B cell (primary cell): ENCODE data around the gene AKR1B1. TPM values are rescaled to one million over a fixed set of nuclear protein-coding genes. Genes with fewer than 3 reads are reported as not detected.

Experiments
- ATAC-seq: fragments of 200-7000 bp; cut with Tn5 transposase; one replicate; pipeline ENCODE4 v1.10.0; 2021; ENCODE audit warnings: low read depth, mild to moderate bottlenecking, moderate number of reproducible peaks, moderate library complexity
- CTCF ChIA-PET: fragments of 350-600 bp; sonication (Branson Sonifier 250); formaldehyde crosslinking; loops from one replicate; lab custom pipeline; 2021; ENCODE audit warnings: antibody characterized with exemption, inconsistent platforms; lab: Charles Lee
- POLR2A ChIA-PET: fragments of 350-600 bp; sonication (Branson Sonifier 250); formaldehyde crosslinking; loops from one replicate; lab custom pipeline; 2021; ENCODE audit warnings: antibody characterized with exemption; lab: Charles Lee
- DNase-seq: peaks from one replicate; pipeline ENCODE4 v3.0.0; 2013
- H2AFZ ChIP-seq: 2 replicates; pipeline ENCODE4 v1.6.1; 2012; ENCODE audit warnings: mild to moderate bottlenecking, low read depth, low read length; ENCODE audit not compliant: insufficient read depth, poor library complexity, severe bottlenecking
- H3K27ac ChIP-seq, 2 donors: 1 replicate in 1 of 2; 2 replicates in 1 of 2; pipeline ENCODE4 v1.5.1; 2012 to 2013; ENCODE audit warnings: low read length in 2 of 2, mild to moderate bottlenecking in 2 of 2, moderate library complexity in 1 of 2
- H3K27me3 ChIP-seq, 4 experiments: fragments of 200-600 bp in 1 of 4; sonication (generic) in 1 of 4; replicated peaks in 1 of 4; 1 replicate in 2 of 4; 2 replicates in 2 of 4; pipeline versions ENCODE4 v1.6.1 to v1.7.0; 2013 to 2016; ENCODE audit warnings: low read length in 3 of 4, mild to moderate bottlenecking in 2 of 4, mixed read lengths in 1 of 4, moderate library complexity in 1 of 4; ENCODE audit not compliant: insufficient read depth in 4 of 4, control insufficient read depth in 3 of 4; ENCODE audit errors: control extremely low read depth in 1 of 4
- H3K36me3 ChIP-seq, 2 experiments: replicated peaks in 1 of 2; 1 replicate in 1 of 2; 2 replicates in 1 of 2; pipeline versions ENCODE4 v1.6.1 to v1.7.1; 2013; ENCODE audit warnings: low read length in 1 of 2; ENCODE audit not compliant: insufficient read depth in 2 of 2, control insufficient read depth in 1 of 2; ENCODE audit errors: control extremely low read depth in 1 of 2, extremely low read depth in 1 of 2
- H3K4me1 ChIP-seq, 2 donors: fragments of 200-600 bp in 1 of 2; sonication (generic) in 1 of 2; 1 replicate in 1 of 2; 2 replicates in 1 of 2; pipeline versions ENCODE4 v1.5.1 to v1.6.1; 2013 to 2017; ENCODE audit warnings: low read length in 2 of 2; ENCODE audit not compliant: control insufficient read depth in 2 of 2, insufficient read depth in 2 of 2
- H3K4me2 ChIP-seq: replicated peaks from 2 replicates; pipeline ENCODE3; 2012; ENCODE audit warnings: mild to moderate bottlenecking, low read depth, low read length; ENCODE audit not compliant: poor library complexity, severe bottlenecking
- H3K4me3 ChIP-seq, 5 experiments: fragments of 200-600 bp in 1 of 5; sonication (generic) in 1 of 5; 1 replicate in 3 of 5; 2 replicates in 2 of 5; pipeline versions ENCODE4 v1.5.1 to v1.7.0; 2011 to 2016; ENCODE audit warnings: low read length in 4 of 5, mild to moderate bottlenecking in 4 of 5, low read depth in 2 of 5, control low read depth in 1 of 5, moderate library complexity in 1 of 5; ENCODE audit not compliant: insufficient read depth in 1 of 5; ENCODE audit errors: control extremely low read depth in 1 of 5, extremely low read depth in 1 of 5
- H3K79me2 ChIP-seq: fragments of 200-600 bp; sonication (generic); one replicate; pipeline ENCODE4 v1.6.0; 2016; ENCODE audit warnings: low read length; ENCODE audit not compliant: control insufficient read depth, insufficient read depth
- H3K9ac ChIP-seq: fragments of 200-600 bp; sonication (generic); 2 replicates; pipeline ENCODE4 v1.6.1; 2017; ENCODE audit warnings: mild to moderate bottlenecking, low read length, moderate library complexity
- H3K9me3 ChIP-seq, 3 donors: one replicate each; pipeline versions ENCODE4 v1.6.1 to v1.7.1; 2013; ENCODE audit warnings: low read length in 2 of 3; ENCODE audit not compliant: control insufficient read depth in 2 of 3, insufficient read depth in 1 of 3; ENCODE audit errors: control extremely low read depth in 1 of 3
- H4K20me1 ChIP-seq: 2 replicates; pipeline ENCODE4 v1.6.0; 2012; ENCODE audit warnings: mild to moderate bottlenecking, low read length; ENCODE audit not compliant: insufficient read depth, control insufficient read depth, poor library complexity, severe bottlenecking
- H3K27ac Mint-ChIP-seq: one replicate; pipeline ENCODE4 v1.8.0; 2021; ENCODE audit warnings: mixed read lengths
- H3K27me3 Mint-ChIP-seq: one replicate; pipeline ENCODE4 v1.8.0; 2021; ENCODE audit warnings: mixed read lengths
- H3K4me1 Mint-ChIP-seq: one replicate; pipeline ENCODE4 v1.8.0; 2021; ENCODE audit warnings: mixed read lengths
- H3K4me3 Mint-ChIP-seq: one replicate; pipeline ENCODE4 v1.8.0; 2021; ENCODE audit warnings: mixed read lengths
- H3K9me3 Mint-ChIP-seq: one replicate; pipeline ENCODE4 v1.8.0; 2022; ENCODE audit warnings: mixed read lengths; ENCODE audit not compliant: insufficient read depth
- EZH2 ChIP-seq: IDR thresholded peaks from 2 replicates; pipeline ENCODE4 v1.6.1; 2012; ENCODE audit warnings: borderline replicate concordance, low read depth, mild to moderate bottlenecking, moderate library complexity, low read length; ENCODE audit not compliant: insufficient read depth, poor library complexity, severe bottlenecking
- WGBS: methylation state at CpG from one replicate; pipeline ENCODE4 v1.1.5; 2013; ENCODE audit warnings: missing lambda C conversion rate; ENCODE audit not compliant: insufficient coverage; 5-methylcytosine and 5-hydroxymethylcytosine counted together
- intact Hi-C: fragments of 100-400 bp; cut with micrococcal nuclease; formaldehyde crosslinking; loops from one replicate; pipeline ENCODE4 v1.10.0; 2022
- polyA plus RNA-seq: library from polyadenylated mRNA; depleted of rRNA; stranded (reverse); fragments of >200 nt; gene quantifications from 2 replicates; pipeline ENCODE4 v1.2.3, GENCODE V29; 2012
- total RNA-seq, 2 donors: library from RNA; stranded (reverse); fragments of 120-200 nt in 1 of 2; gene quantifications; 1 replicate in 1 of 2; 2 replicates in 1 of 2; pipeline versions ENCODE4 v1.2.3 to v1.2.4, GENCODE V29; 2013 to 2022
- TF ChIP-seq, protein P1 (sequence below): fragments of 200-600 bp; IDR thresholded peaks from one replicate; pipeline ENCODE4 v1.8.0; 2022; ENCODE audit warnings: antibody characterized with exemption, mild to moderate bottlenecking

The AKR1B1 gene
- total and polyA plus RNA-seq, 2 donors (not counting 1 experiment from before 2014, with no cell fraction given), result 82.9 to 89.6 TPM

DNA sequence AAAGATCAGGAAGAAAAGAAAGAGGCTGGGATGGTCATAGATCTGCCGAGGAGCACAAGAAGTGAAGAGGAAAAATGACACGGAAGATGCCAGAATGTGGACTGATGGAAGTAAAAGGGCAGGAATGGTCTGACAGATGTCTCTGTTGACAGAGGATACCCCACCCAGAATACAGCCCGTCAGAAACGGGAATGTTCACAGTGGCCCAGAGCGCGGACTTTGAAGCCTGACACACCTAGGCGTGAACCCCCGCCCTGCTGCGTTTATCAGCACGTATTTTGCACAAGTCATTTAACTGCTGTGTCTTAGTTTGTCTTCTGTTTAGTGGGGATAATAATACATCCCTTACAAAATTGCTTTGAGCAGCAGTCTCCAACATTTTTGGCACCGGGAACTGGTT is 27.1 kb downstream of the AKR1B1 start:
- H3K27me3 Mint-ChIP-seq, result peaks cover 4% of the 10 kb centered on the region
- ChIA-PET POLR2A (no interaction called here), CTCF (interaction anchor here (0.6 to 9.3 kb wide), 24 partner anchors 9 to 554 kb away, joined by 3 to 160 read pairs (median 8); partner anchors contain the start of genes AGBL3, AKR1B1, AKR1B15 and SLC35B4)
- intact Hi-C loops, result loop anchor here (1.0 to 2.0 kb wide), 6 partner anchors 27 to 523 kb away; partner anchors contain the start of genes AKR1B1 and BPGM
- H3K4me3 Mint-ChIP-seq, result peak overlapping the region; percentile 86
- WGBS, result 56% methylated on average over 6 of the region's 11 CpGs
- no peak overlapping the region for H3K27ac ChIP-seq
- H3K36me3 ChIP-seq, result no peaks in the 10 kb centered on the region
- H4K20me1 ChIP-seq, result no peaks in the 10 kb centered on the region
- peaks cover 19% of the 10 kb centered on the region for H3K4me1 Mint-ChIP-seq
- peaks cover 17 to 23% of the 10 kb centered on the region in 2 donors for H3K4me1 ChIP-seq
- DNase-seq (peak; percentile 10), ATAC-seq (no peak)
- peak overlapping the region; percentile 83 for H3K4me2 ChIP-seq
- TF ChIP-seq, protein P1, sequence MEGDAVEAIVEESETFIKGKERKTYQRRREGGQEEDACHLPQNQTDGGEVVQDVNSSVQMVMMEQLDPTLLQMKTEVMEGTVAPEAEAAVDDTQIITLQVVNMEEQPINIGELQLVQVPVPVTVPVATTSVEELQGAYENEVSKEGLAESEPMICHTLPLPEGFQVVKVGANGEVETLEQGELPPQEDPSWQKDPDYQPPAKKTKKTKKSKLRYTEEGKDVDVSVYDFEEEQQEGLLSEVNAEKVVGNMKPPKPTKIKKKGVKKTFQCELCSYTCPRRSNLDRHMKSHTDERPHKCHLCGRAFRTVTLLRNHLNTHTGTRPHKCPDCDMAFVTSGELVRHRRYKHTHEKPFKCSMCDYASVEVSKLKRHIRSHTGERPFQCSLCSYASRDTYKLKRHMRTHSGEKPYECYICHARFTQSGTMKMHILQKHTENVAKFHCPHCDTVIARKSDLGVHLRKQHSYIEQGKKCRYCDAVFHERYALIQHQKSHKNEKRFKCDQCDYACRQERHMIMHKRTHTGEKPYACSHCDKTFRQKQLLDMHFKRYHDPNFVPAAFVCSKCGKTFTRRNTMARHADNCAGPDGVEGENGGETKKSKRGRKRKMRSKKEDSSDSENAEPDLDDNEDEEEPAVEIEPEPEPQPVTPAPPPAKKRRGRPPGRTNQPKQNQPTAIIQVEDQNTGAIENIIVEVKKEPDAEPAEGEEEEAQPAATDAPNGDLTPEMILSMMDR, result no peak
- no peak for TF ChIP-seq EZH2
- H3K9me3 ChIP-seq, result peaks cover 0 to 2% (median 0%) of the 10 kb centered on the region in 3 donors
- H2AFZ ChIP-seq, result peak overlapping the region; percentile 88
- no peaks in the 10 kb centered on the region for H3K27me3 ChIP-seq
- no peaks in the 10 kb centered on the region for H3K9me3 Mint-ChIP-seq
- H3K79me2 ChIP-seq, result no peaks in the 10 kb centered on the region
- peak overlapping the region; percentile 64 for H3K9ac ChIP-seq
- H3K27ac Mint-ChIP-seq, result no peak overlapping the region
- H3K4me3 ChIP-seq, result peak overlapping the region in 3 of 5 experiments; percentile 43 to 57 (median 49)

DNA sequence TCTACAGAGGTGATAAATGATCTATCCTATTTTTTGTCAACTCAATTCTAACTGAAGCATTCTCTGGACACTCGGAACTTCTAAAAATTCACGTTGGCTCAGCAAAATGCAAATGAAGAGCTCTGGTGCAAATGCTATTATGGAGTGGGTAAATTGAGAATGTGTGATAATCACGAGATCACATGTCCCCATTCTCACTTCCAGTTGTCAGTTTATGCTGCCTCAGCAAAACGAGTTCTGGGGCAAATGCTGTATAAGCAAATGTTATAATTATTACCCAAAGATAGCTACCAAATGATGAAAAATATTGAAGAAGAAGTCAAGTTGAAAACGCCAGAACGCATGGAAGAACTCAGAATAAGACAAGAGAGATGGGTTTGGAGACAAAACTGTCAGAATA is 29.4 kb downstream of the AKR1B1 start:
- Histone ChIP-seq H3K27ac (no peak overlapping the region), H4K20me1 (no peaks in the 10 kb centered on the region), H3K79me2 (no peaks in the 10 kb centered on the region), H3K9ac (no peak overlapping the region), H3K36me3 (no peaks in the 10 kb centered on the region), H2AFZ (no peak overlapping the region), H3K27me3 (no peaks in the 10 kb centered on the region), H3K4me3 (no peak overlapping the region), H3K9me3 (peaks cover 0 to 2% (median 0%) of the 10 kb centered on the region in 3 donors), H3K4me1 (peaks cover 17 to 23% of the 10 kb centered on the region in 2 donors), H3K4me2 (no peak overlapping the region)
- TF ChIP-seq EZH2, result no peak
- TF ChIP-seq, protein P1, result no peak
- Mint-ChIP-seq H3K4me3 (no peak overlapping the region), H3K9me3 (no peaks in the 10 kb centered on the region), H3K27ac (no peak overlapping the region), H3K27me3 (peaks cover 4% of the 10 kb centered on the region), H3K4me1 (peaks cover 19% of the 10 kb centered on the region)
- no peak for DNase-seq
- ChIA-PET POLR2A (no interaction called here), CTCF (interaction anchor here (0.6 to 9.3 kb wide), 5 partner anchors 30 to 1699 kb away, joined by 3 to 160 read pairs (median 3); partner anchors contain the start of genes AKR1B1 and AKR1B15)
- whole genome bisulfite sequencing, result no CpG with 5 or more reads among the region's 6 CpGs
- intact Hi-C loops, result no loop called here
- no peak for ATAC-seq
